Progenitor cell of endocrine pancreas (in vitro differentiated cells): ENCODE results near the gene SH2D5. TPM values are rescaled to one million over a fixed set of nuclear protein-coding genes. Genes with fewer than 3 reads are reported as not detected.

Experiments
- DNase-seq: peaks from one replicate; pipeline ENCODE4 v3.0.0; 2021; ENCODE audit warnings: low spot score; ENCODE audit not compliant: unreplicated experiment
- H3K27ac Mint-ChIP-seq: 2 replicates; pipeline ENCODE4 v1.8.0; 2021; ENCODE audit warnings: mild to moderate bottlenecking, moderate library complexity, mixed read lengths
- H3K27me3 Mint-ChIP-seq: 2 replicates; pipeline ENCODE4 v1.8.0; 2021; ENCODE audit warnings: mixed read lengths
- H3K36me3 Mint-ChIP-seq: 2 replicates; pipeline ENCODE4 v1.8.0; 2022; ENCODE audit warnings: mixed read lengths; ENCODE audit not compliant: insufficient read depth
- H3K4me1 Mint-ChIP-seq: 2 replicates; pipeline ENCODE4 v1.8.0; 2021; ENCODE audit warnings: low read depth, mixed read lengths
- H3K4me3 Mint-ChIP-seq: 2 replicates; pipeline ENCODE4 v1.8.0; 2021; ENCODE audit warnings: low read depth, mild to moderate bottlenecking, moderate library complexity, mixed read lengths
- H3K9me3 Mint-ChIP-seq: 2 replicates; pipeline ENCODE4 v1.8.0; 2021; ENCODE audit warnings: low read depth, mixed read lengths
- total RNA-seq: library from RNA; stranded (reverse); gene quantifications from 2 replicates; pipeline ENCODE4 v1.2.1, GENCODE V29; 2021
- TF ChIP-seq, protein P1 (sequence below): fragments of 200-600 bp; sonication (generic); IDR thresholded peaks from one replicate; pipeline ENCODE4 v1.5.0; 2021; ENCODE audit warnings: antibody characterized with exemption, mild to moderate bottlenecking; ENCODE audit not compliant: unreplicated experiment

SH2D5 gene
- total RNA-seq, 1 donor from 2014 or later, result 0.53 TPM

DNA sequence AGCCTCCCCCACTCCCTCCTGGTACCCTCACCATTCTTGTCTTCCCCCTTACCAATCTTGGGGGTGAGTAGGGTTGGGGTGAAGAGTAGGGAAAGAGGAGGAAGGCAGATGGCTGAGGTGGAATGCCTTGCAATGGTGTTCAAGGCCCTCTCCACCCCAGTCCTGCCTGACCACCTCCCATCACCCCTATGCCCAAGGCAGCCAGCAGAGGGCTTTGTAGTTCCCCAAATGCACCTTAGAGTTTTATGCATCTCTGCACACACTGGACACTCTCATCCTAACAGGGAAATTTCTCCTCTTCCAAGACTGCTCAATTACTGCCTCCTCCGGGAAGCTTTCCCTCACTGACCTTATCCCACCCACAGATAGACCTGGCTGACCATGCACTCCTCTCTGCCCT lies 30.1 kb downstream of the SH2D5 start:
- DNase-seq, result no peak
- Mint-ChIP-seq H3K9me3 (no peaks in the 10 kb centered on the region), H3K4me1 (no peaks in the 10 kb centered on the region), H3K36me3 (no peaks in the 10 kb centered on the region), H3K27me3 (peaks cover 7% of the 10 kb centered on the region), H3K27ac (no peak overlapping the region), H3K4me3 (no peak overlapping the region)
- TF ChIP-seq, protein P1, sequence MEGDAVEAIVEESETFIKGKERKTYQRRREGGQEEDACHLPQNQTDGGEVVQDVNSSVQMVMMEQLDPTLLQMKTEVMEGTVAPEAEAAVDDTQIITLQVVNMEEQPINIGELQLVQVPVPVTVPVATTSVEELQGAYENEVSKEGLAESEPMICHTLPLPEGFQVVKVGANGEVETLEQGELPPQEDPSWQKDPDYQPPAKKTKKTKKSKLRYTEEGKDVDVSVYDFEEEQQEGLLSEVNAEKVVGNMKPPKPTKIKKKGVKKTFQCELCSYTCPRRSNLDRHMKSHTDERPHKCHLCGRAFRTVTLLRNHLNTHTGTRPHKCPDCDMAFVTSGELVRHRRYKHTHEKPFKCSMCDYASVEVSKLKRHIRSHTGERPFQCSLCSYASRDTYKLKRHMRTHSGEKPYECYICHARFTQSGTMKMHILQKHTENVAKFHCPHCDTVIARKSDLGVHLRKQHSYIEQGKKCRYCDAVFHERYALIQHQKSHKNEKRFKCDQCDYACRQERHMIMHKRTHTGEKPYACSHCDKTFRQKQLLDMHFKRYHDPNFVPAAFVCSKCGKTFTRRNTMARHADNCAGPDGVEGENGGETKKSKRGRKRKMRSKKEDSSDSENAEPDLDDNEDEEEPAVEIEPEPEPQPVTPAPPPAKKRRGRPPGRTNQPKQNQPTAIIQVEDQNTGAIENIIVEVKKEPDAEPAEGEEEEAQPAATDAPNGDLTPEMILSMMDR, result peak; percentile 33

DNA sequence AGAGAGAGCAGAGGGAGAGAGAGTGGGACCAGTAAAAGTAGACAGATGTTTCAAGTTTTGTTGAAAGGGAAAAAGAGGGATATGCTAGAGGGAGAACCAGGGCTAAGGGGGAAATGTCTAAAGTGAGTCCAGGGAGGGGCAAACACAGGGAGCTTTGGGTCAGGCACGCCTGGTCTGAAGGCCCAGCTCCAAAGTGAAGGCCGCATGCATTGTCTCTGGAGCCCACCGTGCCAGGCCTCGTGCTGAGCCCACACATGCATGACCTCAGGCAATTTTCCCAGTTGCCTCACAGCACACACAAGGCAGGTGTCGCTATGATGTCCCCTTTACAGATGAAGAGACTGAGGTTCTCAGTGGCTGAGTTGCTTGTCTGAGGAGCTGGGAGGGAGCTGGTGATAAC lies 30.7 kb downstream of the SH2D5 start:
- TF ChIP-seq, protein P1, result no peak
- Mint-ChIP-seq H3K4me1 (peaks cover 1% of the 10 kb centered on the region), H3K36me3 (no peaks in the 10 kb centered on the region), H3K4me3 (no peak overlapping the region), H3K9me3 (no peaks in the 10 kb centered on the region), H3K27ac (no peak overlapping the region), H3K27me3 (peaks cover 7% of the 10 kb centered on the region)
- DNase-seq, result no peak

DNA sequence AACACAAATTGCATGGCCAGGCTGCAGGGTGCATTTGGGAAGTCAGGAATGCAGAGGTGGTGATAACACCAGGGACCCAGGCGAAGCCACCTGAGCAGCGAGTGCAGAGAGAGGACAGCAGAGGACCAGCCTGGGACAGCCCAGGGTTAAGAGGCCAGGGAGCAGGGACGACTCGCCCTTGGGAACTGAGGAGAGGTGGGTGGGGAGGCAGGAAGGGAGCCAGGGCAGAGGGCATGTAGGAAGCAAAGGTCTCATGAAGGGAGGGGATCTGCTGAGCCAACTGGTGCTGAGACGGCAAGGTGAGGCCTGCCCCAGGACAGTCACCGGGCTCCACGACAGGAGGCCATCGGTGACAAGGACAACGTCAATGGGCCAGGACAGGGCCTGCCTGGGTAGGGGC lies 31.1 kb downstream of the SH2D5 start:
- H3K27ac Mint-ChIP-seq, result no peak overlapping the region
- no peak for DNase-seq
- peaks cover 7% of the 10 kb centered on the region for H3K27me3 Mint-ChIP-seq
- no peak overlapping the region for H3K4me3 Mint-ChIP-seq
- peaks cover 1% of the 10 kb centered on the region for H3K4me1 Mint-ChIP-seq
- no peaks in the 10 kb centered on the region for H3K36me3 Mint-ChIP-seq
- no peaks in the 10 kb centered on the region for H3K9me3 Mint-ChIP-seq
- TF ChIP-seq, protein P1, result no peak

DNA sequence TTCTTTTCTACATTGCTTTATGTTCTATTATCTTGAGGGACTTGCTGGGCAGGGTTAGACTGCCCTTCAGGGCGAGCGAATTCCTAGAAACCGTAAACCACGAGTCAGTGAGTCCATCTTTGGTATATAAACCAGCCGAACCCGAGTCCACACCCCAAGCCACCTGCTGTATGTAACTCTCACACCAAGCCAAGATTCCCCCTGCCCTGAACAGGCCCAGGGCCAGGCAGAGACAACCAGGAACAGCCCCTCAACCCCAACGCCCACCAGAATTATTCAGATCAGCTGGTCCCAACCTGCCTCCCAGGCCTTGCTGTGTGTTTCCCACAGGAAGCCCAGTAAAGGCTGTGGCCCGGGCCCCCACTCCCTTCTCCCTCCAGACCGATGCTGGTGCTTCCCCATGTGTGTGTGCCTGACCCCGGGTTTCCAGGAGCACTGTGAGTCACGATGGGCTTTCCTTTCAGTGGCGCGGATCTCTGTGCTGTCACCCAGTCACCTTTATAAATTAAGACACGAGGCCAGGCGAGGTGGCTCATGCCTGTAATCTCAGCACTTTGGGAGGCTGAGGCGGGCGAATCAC lies 31.8 kb downstream of the SH2D5 start:
- H3K36me3 Mint-ChIP-seq, result no peaks in the 10 kb centered on the region
- no peak for DNase-seq
- H3K27me3 Mint-ChIP-seq, result peaks cover 7% of the 10 kb centered on the region
- H3K27ac Mint-ChIP-seq, result no peak overlapping the region
- TF ChIP-seq, protein P1, result no peak
- no peak overlapping the region for H3K4me3 Mint-ChIP-seq
- H3K4me1 Mint-ChIP-seq, result peaks cover 1% of the 10 kb centered on the region
- no peaks in the 10 kb centered on the region for H3K9me3 Mint-ChIP-seq

DNA sequence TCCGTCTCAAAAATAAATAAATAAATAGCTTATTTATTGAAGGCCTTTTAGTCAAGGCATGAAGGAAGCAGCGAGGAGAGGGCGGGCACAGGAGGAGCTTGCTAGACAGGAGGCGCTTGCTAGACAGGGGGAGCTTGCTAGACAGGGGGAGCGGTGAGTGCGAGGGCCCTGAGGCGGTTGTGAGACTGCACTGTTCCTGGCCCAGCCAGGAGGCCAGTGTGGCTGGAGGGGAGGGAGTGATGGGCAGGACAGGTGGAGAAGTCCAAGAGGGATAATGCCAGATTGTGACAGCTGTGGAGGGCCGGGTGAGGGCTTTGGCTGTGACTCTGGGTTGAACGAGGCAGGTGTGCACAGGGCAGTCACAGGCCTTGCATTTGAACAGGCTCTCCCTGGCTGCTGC lies 32.9 kb downstream of the SH2D5 start:
- TF ChIP-seq, protein P1, result no peak
- no peak overlapping the region for H3K27ac Mint-ChIP-seq
- no peak for DNase-seq
- H3K27me3 Mint-ChIP-seq, result peaks cover 9% of the 10 kb centered on the region
- no peaks in the 10 kb centered on the region for H3K36me3 Mint-ChIP-seq
- no peaks in the 10 kb centered on the region for H3K9me3 Mint-ChIP-seq
- peaks cover 1% of the 10 kb centered on the region for H3K4me1 Mint-ChIP-seq
- H3K4me3 Mint-ChIP-seq, result no peak overlapping the region
